AG10803 (cell line): Measurements from ENCODE around the gene TANK.
"Not testable (repeated sequence)": the region's sequence is repeated elsewhere in the genome, so short reads cannot be mapped to it uniquely, and the experiment has no call there.

Experiments used
- DNase-seq: peaks from one replicate; pipeline ENCODE4 v3.0.0; 2010; ENCODE audit warnings: low read depth
- H3K4me3 ChIP-seq: 2 replicates; pipeline ENCODE4 v1.5.1; 2011; ENCODE audit warnings: mild to moderate bottlenecking, low read length, control low read depth
- CTCF ChIP-seq: conservative IDR thresholded peaks from 2 replicates; pipeline ENCODE4 v1.5.1; 2011; ENCODE audit warnings: mild to moderate bottlenecking, low read length, control low read depth, inconsistent platforms

The TANK gene

GRCh38 chr2:161280906-161281323 lies 120.7 kb downstream of the TANK start:
- peak; percentile 28 for TF ChIP-seq CTCF
- H3K4me3 ChIP-seq, result not testable (repeated sequence)
- DNase-seq, result peak; percentile 15

GRCh38 chr2:161281615-161282310 lies 121.5 kb downstream of the TANK start:
- not testable (repeated sequence) for DNase-seq, H3K4me3 ChIP-seq

GRCh38 chr2:161282311-161282644 lies 122.0 kb downstream of the TANK start:
- DNase-seq, H3K4me3 ChIP-seq: not testable (repeated sequence)

GRCh38 chr2:161283926-161284325 lies 123.7 kb downstream of the TANK start:
- no peak overlapping the region for H3K4me3 ChIP-seq
- TF ChIP-seq CTCF, result no peak
- DNase-seq, result peak; percentile 40
